Body of pancreas (tissue), 4 donors: ENCODE measurements around the gene LIMD2.

Experiments used
- POLR2A ChIP-seq, 3 donors: fragments of 450-650 bp; IDR thresholded peaks; one replicate each; pipeline ENCODE4 v1.6.1; 2016; ENCODE audit warnings: antibody characterized with exemption in 3 of 3, mild to moderate bottlenecking in 2 of 3
- TF ChIP-seq, protein P1 (sequence below), 7 experiments: fragments of 450-650 bp in 4 of 7; fragments of 200-600 bp in 3 of 7; sonication (generic) in 3 of 7; IDR thresholded peaks; one replicate each; pipeline ENCODE4 v1.5.1; 2016 to 2019; ENCODE audit warnings: antibody characterized with exemption in 7 of 7

GRCh38 chr17:63741408-63742173 lies 41.7 kb upstream of the LIMD2 start, which contains the start of gene STRADA:
- TF ChIP-seq, protein P1, sequence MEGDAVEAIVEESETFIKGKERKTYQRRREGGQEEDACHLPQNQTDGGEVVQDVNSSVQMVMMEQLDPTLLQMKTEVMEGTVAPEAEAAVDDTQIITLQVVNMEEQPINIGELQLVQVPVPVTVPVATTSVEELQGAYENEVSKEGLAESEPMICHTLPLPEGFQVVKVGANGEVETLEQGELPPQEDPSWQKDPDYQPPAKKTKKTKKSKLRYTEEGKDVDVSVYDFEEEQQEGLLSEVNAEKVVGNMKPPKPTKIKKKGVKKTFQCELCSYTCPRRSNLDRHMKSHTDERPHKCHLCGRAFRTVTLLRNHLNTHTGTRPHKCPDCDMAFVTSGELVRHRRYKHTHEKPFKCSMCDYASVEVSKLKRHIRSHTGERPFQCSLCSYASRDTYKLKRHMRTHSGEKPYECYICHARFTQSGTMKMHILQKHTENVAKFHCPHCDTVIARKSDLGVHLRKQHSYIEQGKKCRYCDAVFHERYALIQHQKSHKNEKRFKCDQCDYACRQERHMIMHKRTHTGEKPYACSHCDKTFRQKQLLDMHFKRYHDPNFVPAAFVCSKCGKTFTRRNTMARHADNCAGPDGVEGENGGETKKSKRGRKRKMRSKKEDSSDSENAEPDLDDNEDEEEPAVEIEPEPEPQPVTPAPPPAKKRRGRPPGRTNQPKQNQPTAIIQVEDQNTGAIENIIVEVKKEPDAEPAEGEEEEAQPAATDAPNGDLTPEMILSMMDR (IDR thresholded peaks at IDR 0.05): no peak
- peak; percentile 86 to 93 (median 91) for TF ChIP-seq POLR2A (IDR thresholded peaks at IDR 0.05)
